K562 (cell line): ENCODE measurements around the gene GRAMD1B.

Experiments used
- MCM7 ChIP-seq, 2 experiments: fragments of 450-650 bp; IDR thresholded peaks; 2 replicates each; pipeline ENCODE4 v1.6.1; 2016 to 2018
- POLR2A ChIP-seq: fragments of 450-650 bp; conservative IDR thresholded peaks from 2 replicates; pipeline ENCODE4 v1.6.1; 2016
- POLR2AphosphoS5 ChIP-seq: IDR thresholded peaks from 2 replicates; pipeline ENCODE4 v1.6.1; 2011; ENCODE audit warnings: mild to moderate bottlenecking, low read depth, low read length, moderate library complexity; ENCODE audit not compliant: control insufficient read depth, insufficient read depth
- TF ChIP-seq, protein P1 (sequence below): fragments of 450-650 bp; formaldehyde crosslinking; IDR thresholded peaks from 2 replicates; pipeline ENCODE4 v1.4.0; 2022; ENCODE audit warnings: mild to moderate bottlenecking, moderate library complexity
- TF ChIP-seq, protein P2 (sequence below), 2 experiments: fragments of 450-650 bp in 1 of 2; sonication (generic) in 1 of 2; formaldehyde crosslinking in 1 of 2; IDR thresholded peaks in 1 of 2; conservative IDR thresholded peaks in 1 of 2; 2 replicates each; pipeline versions ENCODE4 v1.6.1 to v1.8.1; 2016 to 2023; ENCODE audit warnings: mild to moderate bottlenecking in 2 of 2, moderate library complexity in 2 of 2, inconsistent platforms in 1 of 2, missing genetic modification reagents in 1 of 2

DNA sequence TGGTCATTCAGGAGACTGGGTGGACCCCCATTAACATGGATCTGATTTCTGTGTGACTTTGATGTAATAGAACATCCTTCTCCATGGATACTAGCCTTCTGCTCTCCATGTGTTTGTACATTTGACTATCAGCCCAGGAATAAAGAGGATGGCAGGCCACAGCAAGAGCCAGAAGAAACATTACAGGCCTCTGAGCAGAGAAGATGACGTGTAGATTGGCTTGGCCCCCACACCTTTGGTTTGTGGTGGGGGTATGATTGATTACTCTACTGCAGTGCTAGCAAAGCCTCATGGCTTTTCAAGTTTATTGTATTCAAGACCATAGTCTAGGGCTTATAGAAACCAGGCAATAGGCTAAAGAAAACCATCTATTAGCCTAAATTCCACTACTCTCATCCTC is 77.0 kb downstream of the GRAMD1B start:
- TF ChIP-seq MCM7 (IDR thresholded peaks at IDR 0.05): no peak
- TF ChIP-seq POLR2AphosphoS5: no peak
- TF ChIP-seq POLR2A: no peak
- TF ChIP-seq, protein P1, sequence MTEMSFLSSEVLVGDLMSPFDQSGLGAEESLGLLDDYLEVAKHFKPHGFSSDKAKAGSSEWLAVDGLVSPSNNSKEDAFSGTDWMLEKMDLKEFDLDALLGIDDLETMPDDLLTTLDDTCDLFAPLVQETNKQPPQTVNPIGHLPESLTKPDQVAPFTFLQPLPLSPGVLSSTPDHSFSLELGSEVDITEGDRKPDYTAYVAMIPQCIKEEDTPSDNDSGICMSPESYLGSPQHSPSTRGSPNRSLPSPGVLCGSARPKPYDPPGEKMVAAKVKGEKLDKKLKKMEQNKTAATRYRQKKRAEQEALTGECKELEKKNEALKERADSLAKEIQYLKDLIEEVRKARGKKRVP (CRISPR knock-in tag): no peak
- TF ChIP-seq, protein P2, sequence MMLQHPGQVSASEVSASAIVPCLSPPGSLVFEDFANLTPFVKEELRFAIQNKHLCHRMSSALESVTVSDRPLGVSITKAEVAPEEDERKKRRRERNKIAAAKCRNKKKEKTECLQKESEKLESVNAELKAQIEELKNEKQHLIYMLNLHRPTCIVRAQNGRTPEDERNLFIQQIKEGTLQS (IDR thresholded peaks at IDR 0.05): no peak
- TF ChIP-seq, protein P2 (CRISPR knock-in tag; conservative IDR thresholded peaks at IDR 0.05): no peak
